Karpas-422 (cell line): Measurements from ENCODE around the gene DUOXA2. TPM values are rescaled to one million over a fixed set of nuclear protein-coding genes. Genes with fewer than 3 reads are reported as not detected.

Experiments used
- DNase-seq: peaks from one replicate; pipeline ENCODE4 v3.0.0-alpha.2; 2015
- H2AFZ ChIP-seq: fragments of 200-600 bp; sonication (generic); 2 replicates; pipeline ENCODE4 v1.6.1; 2014; ENCODE audit warnings: antibody characterized with exemption, low read length, mixed read lengths
- H3K27ac ChIP-seq: fragments of 200-600 bp; sonication (generic); 2 replicates; pipeline ENCODE4 v1.5.1; 2014; ENCODE audit warnings: mild to moderate bottlenecking, low read length, moderate library complexity
- H3K27me3 ChIP-seq: fragments of 200-600 bp; sonication (generic); 2 replicates; pipeline ENCODE4 v1.6.1; 2014; ENCODE audit warnings: low read length, mixed read lengths
- H3K36me3 ChIP-seq: fragments of 200-600 bp; sonication (generic); 2 replicates; pipeline ENCODE4 v1.6.1; 2014; ENCODE audit warnings: low read length, mixed read lengths; ENCODE audit not compliant: insufficient read depth
- H3K4me1 ChIP-seq: fragments of 200-600 bp; sonication (generic); 2 replicates; pipeline ENCODE4 v1.6.1; 2014; ENCODE audit warnings: mild to moderate bottlenecking, low read length, mixed read lengths
- H3K4me2 ChIP-seq: fragments of 200-600 bp; sonication (generic); 2 replicates; pipeline ENCODE4 v1.6.1; 2014; ENCODE audit warnings: low read length, low read depth, mild to moderate bottlenecking; ENCODE audit not compliant: poor library complexity, severe bottlenecking
- H3K4me3 ChIP-seq: fragments of 200-600 bp; sonication (generic); 2 replicates; pipeline ENCODE4 v1.5.1; 2014; ENCODE audit warnings: mild to moderate bottlenecking, antibody characterized with exemption, low read length, mixed read lengths
- H3K79me2 ChIP-seq: fragments of 200-600 bp; sonication (generic); 2 replicates; pipeline ENCODE4 v1.6.1; 2014; ENCODE audit warnings: mild to moderate bottlenecking, low read length, mixed read lengths
- H3K9ac ChIP-seq: fragments of 200-600 bp; sonication (generic); 2 replicates; pipeline ENCODE4 v1.6.0; 2014; ENCODE audit warnings: low read length
- H3K9me2 ChIP-seq: fragments of 200-600 bp; sonication (generic), shearing (Covaris generic); replicated peaks from 2 replicates; pipeline ENCODE4 v1.6.0; 2014; ENCODE audit warnings: mild to moderate bottlenecking, low read length, moderate library complexity; ENCODE audit not compliant: insufficient read depth
- H3K9me3 ChIP-seq: fragments of 300-700, 200-600 bp; sonication (generic); 2 replicates; pipeline ENCODE4 v1.6.1; 2014; ENCODE audit warnings: low read length, mixed read lengths
- H4K20me1 ChIP-seq: fragments of 200-600 bp; sonication (generic); 2 replicates; pipeline ENCODE4 v1.6.1; 2014; ENCODE audit warnings: mild to moderate bottlenecking, antibody characterized with exemption, low read length, low read depth; ENCODE audit not compliant: insufficient read depth
- total RNA-seq: library from RNA; depleted of rRNA; stranded (reverse); fragments of >200 nt; shearing (Covaris generic); gene quantifications from 2 replicates; pipeline ENCODE4 v1.2.3, GENCODE V29; 2014; ENCODE audit warnings: low replicate concordance; rRNA removed

DUOXA2 gene
- total RNA-seq, 1 experiment from 2014 or later, result not detected

DNA sequence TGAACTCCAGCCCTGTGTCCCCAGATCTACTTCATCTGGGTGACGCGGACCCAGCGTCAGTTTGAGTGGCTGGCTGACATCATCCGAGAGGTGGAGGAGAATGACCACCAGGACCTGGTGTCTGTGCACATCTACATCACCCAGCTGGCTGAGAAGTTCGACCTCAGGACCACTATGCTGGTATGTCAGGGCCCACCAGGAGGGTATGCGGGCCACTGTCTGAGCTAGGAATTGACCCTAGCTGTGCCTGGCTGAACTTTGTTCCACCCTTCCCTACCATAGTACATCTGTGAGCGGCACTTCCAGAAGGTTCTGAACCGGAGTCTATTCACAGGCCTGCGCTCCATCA is 49.4 kb downstream of the DUOXA2 start:
- Histone ChIP-seq H3K79me2 (no peaks in the 10 kb centered on the region), H3K4me3 (no peak overlapping the region), H3K9ac (no peak overlapping the region), H4K20me1 (no peaks in the 10 kb centered on the region), H3K9me2 (no peaks in the 10 kb centered on the region), H3K4me1 (peaks cover 24% of the 10 kb centered on the region), H3K9me3 (no peaks in the 10 kb centered on the region), H2AFZ (no peak overlapping the region), H3K36me3 (no peaks in the 10 kb centered on the region; the same call in 1 of the 2 replicates), H3K27ac (no peak overlapping the region), H3K27me3 (no peaks in the 10 kb centered on the region), H3K4me2 (no peak overlapping the region)
- DNase-seq, result no peak

DNA sequence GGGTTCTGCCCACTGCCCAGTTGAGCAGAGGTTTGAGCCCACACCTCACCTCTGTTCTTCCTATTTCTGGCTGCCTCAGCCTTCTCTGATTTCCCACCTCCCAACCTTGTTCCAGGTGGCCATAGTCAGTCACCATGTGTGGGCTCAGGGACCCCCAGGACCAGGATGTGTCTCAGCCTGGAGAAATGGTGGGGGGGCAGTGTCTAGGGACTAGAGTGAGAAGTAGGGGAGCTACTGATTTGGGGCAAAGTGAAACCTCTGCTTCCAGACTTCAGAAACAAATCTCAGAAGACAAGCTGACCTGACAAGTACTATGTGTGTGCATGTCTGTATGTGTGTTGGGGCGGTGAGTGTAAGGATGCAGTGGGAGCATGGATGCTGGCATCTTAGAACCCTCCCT is 50.8 kb downstream of the DUOXA2 start:
- H3K4me3 ChIP-seq, result no peak overlapping the region
- no peak overlapping the region for H3K27ac ChIP-seq
- no peaks in the 10 kb centered on the region for H3K79me2 ChIP-seq
- peaks cover 38% of the 10 kb centered on the region for H3K4me1 ChIP-seq
- no peaks in the 10 kb centered on the region; the same call in 1 of the 2 replicates for H3K36me3 ChIP-seq
- DNase-seq, result no peak
- H3K27me3 ChIP-seq, result no peaks in the 10 kb centered on the region
- no peak overlapping the region for H3K9ac ChIP-seq
- H2AFZ ChIP-seq, result no peak overlapping the region
- no peaks in the 10 kb centered on the region for H3K9me3 ChIP-seq
- no peaks in the 10 kb centered on the region for H4K20me1 ChIP-seq
- no peak overlapping the region for H3K4me2 ChIP-seq
- H3K9me2 ChIP-seq, result no peaks in the 10 kb centered on the region

DNA sequence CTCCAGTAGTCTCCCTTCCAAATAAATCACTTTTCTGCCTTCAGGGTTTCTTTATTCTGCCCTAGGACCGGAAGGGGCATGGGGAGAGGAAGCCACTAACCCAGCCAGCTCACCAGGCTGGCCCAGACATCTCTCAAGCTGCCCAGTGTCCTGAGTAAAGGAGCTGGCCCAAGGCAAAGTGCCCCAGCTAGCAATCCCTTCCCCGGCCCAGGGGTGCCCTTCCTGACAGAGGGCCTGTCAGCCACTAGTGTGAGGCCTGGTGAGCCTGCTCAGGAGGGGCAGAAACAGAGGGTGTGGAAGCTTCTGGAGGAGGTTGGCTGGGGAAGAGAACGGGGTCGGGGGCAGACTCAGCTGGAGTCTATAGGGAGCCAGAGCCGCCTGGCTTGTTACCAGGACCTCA is 51.4 kb downstream of the DUOXA2 start:
- peak overlapping the region; percentile 0; the same call in 1 of the 2 replicates for H3K27ac ChIP-seq
- H3K27me3 ChIP-seq, result no peaks in the 10 kb centered on the region
- DNase-seq, result no peak
- no peak overlapping the region for H3K9ac ChIP-seq
- H3K9me3 ChIP-seq, result no peaks in the 10 kb centered on the region
- H2AFZ ChIP-seq, result no peak overlapping the region
- peaks cover 44% of the 10 kb centered on the region for H3K4me1 ChIP-seq
- no peak overlapping the region for H3K4me3 ChIP-seq
- H4K20me1 ChIP-seq, result no peaks in the 10 kb centered on the region
- no peak overlapping the region for H3K4me2 ChIP-seq
- H3K9me2 ChIP-seq, result no peaks in the 10 kb centered on the region
- no peaks in the 10 kb centered on the region for H3K79me2 ChIP-seq
- H3K36me3 ChIP-seq, result no peaks in the 10 kb centered on the region; the same call in 1 of the 2 replicates

DNA sequence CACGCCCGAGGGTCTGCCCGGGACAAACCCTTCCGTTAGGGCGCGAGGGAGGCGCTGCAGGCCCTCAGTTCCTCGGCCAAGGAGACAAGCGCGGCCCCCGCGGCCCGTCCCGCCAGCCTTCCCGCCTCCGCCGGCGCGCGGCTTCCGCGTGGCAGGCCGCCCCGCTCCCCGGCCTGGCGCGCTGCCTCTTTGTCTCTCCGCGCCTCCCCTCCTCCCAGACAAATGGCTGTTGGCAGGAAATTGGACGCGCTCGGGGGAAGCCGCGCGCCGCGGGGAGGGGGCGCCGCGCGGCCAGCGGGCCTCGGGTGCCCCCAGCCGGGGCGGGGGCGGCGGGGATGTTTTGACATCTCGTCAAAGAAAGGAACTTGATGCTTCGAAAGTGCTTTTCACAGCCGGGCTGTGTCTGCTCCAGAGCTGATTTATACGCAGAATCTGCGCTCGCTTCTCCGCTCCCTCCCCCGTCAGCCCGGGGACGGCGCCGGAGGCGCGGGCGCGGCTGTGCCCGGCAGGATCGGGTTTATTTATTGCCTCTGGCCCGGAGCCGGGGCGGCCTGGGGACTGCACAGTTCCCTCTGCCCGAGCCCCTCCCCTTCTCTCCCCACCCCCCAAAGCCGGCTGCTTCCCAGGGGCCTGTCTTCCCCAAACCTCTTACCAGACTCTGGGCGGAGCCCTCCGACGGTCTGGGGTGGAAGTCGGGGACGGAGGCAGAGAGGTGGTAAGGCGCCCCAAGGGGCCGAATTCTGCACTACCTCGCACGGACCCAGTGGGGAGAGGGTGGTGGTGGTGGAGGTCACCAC is 52.9 kb downstream of the DUOXA2 start:
- Histone ChIP-seq H3K9me3 (no peaks in the 10 kb centered on the region), H3K9me2 (no peaks in the 10 kb centered on the region), H3K4me1 (peaks cover 59% of the 10 kb centered on the region), H3K36me3 (peaks cover 12% of the 10 kb centered on the region; the same call in 1 of the 2 replicates), H4K20me1 (no peaks in the 10 kb centered on the region), H2AFZ (no peak overlapping the region), H3K4me3 (peak overlapping the region; percentile 71), H3K27ac (peak overlapping the region; percentile 97), H3K27me3 (no peaks in the 10 kb centered on the region), H3K79me2 (peaks cover 7% of the 10 kb centered on the region), H3K4me2 (peak overlapping the region; percentile 72), H3K9ac (peak overlapping the region; percentile 89)
- peak; percentile 96 for DNase-seq

DNA sequence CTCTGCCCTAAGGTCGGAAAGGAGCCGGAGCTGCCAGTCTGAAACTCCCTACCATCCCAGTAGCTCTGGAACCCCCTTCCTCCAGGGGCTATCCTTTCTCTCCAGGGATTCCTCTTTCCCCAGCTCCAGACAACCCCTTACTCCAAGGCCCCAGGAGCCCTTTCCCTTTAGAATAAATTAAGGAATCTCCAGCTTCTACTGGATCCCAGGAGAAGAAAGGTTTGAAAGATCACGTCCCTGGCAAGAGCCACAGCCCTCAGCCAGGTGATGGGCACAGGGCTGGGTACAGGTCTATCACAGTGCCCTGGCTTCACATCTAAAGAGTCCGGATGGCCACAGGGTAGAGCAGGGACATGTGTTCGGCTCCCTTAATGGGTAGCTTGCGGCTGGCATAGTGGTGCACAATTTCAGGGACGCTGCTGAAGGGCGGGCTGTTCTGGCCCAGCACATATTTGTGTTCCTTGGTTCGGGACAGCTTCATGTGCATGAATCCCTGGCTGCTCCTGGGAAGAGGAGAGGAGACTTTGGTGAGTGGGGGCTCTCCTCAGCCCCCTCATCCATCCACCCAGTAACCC is 53.6 kb downstream of the DUOXA2 start:
- H2AFZ ChIP-seq, result no peak overlapping the region
- H3K27ac ChIP-seq, result peak overlapping the region; percentile 97
- H3K9me3 ChIP-seq, result no peaks in the 10 kb centered on the region
- no peaks in the 10 kb centered on the region for H3K27me3 ChIP-seq
- no peak for DNase-seq
- no peaks in the 10 kb centered on the region for H3K9me2 ChIP-seq
- H3K36me3 ChIP-seq, result peaks cover 12% of the 10 kb centered on the region; the same call in 1 of the 2 replicates
- H3K9ac ChIP-seq, result peak overlapping the region; percentile 89
- H3K4me2 ChIP-seq, result peak overlapping the region; percentile 72
- peaks cover 14% of the 10 kb centered on the region for H3K79me2 ChIP-seq
- peak overlapping the region; percentile 71 for H3K4me3 ChIP-seq
- peaks cover 66% of the 10 kb centered on the region for H3K4me1 ChIP-seq
- no peaks in the 10 kb centered on the region for H4K20me1 ChIP-seq

Other genes with a start within 250 kb of the DUOXA2 start
- gene TERB2, start 157.6 kb upstream of the DUOXA2 start, total RNA-seq, result not detected in 2 replicates
- gene SORD, start 91.1 kb upstream of the DUOXA2 start, total RNA-seq, result 33.5 and 66.4 TPM in 2 replicates
- 0.07 and 0.45 TPM in 2 replicates for gene DUOX2, start 154 bp upstream of the DUOXA2 start, total RNA-seq
- gene DUOXA1, start 15.6 kb downstream of the DUOXA2 start, total RNA-seq, result not detected in 2 replicates
- not detected in 2 replicates for gene DUOX1, start 15.7 kb downstream of the DUOXA2 start, total RNA-seq
- gene SHF, start 73.6 kb downstream of the DUOXA2 start, total RNA-seq, result 10.9 and 35.4 TPM in 2 replicates
- not detected in 2 replicates for gene SLC28A2, start 137.9 kb downstream of the DUOXA2 start, total RNA-seq